NCI-H345 (cell line): ENCODE data around the gene NDUFB2.
"Not testable (repeated sequence)": the region's sequence is repeated elsewhere in the genome, so short reads cannot be mapped to it uniquely, and the experiment has no call there.

Source experiments
- DNase-seq: peaks from one replicate; lab custom pipeline; 2025; lab: John Stamatoyannopoulos, UW

NDUFB2 gene

GRCh38 chr7:140734729-140735128 is 38.2 kb downstream of the NDUFB2 start:
- no peak for DNase-seq

DNA sequence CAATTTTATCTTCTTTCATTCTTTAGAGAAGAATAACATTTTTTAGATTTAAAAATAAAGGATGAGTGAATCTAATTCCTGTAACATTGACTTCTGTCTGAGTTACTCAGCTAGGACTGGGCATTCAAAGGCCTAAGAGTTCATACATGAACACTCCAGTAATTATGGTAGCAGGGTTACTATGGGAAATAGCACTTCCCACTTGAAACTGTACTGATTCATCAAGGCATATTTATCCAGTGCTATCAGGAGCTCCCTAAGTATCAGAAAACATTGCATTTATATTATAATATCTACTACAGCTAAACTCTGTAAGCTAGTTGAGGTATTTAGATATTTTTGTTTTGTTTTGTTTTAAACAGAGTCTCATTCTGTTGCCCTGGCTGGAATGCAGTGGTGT is 41.8 kb downstream of the NDUFB2 start:
- no peak for DNase-seq

DNA sequence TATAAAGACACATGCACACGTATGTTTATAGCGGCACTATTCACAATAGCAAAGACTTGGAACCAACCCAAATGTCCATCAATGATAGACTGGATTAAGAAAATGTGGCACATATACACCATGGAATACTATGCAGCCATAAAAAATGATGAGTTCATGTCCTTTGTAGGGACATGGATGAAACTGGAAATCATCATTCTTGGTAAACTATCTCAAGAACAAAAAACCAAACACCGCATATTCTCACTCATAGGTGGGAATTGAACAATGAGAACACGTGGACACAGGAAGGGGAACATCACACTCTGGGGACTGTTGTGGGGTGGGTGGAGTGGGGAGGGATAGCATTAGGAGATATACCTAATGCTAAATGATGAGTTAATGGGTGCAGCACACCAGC is 46.7 kb downstream of the NDUFB2 start:
- DNase-seq = not testable (repeated sequence)

DNA sequence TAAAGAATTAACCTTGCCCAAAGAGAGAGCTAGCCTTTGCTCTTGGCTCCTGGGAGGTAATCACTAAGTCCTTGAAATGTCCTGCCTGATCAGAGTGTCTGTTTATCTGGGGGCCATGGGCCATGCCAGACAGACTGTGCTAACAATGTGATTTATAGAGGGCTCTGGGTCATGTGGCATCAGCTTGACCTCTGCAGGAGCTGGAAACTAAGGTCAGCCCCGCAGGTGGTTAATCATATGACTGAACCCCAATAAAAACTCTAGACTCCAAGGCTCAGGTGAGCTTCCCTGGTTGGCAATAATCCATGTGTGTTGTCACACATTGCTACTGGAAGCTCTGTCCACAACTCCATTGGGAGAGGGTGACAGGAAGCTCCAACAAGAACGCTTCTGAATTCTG is 47.5 kb downstream of the NDUFB2 start:
- no peak for DNase-seq

DNA sequence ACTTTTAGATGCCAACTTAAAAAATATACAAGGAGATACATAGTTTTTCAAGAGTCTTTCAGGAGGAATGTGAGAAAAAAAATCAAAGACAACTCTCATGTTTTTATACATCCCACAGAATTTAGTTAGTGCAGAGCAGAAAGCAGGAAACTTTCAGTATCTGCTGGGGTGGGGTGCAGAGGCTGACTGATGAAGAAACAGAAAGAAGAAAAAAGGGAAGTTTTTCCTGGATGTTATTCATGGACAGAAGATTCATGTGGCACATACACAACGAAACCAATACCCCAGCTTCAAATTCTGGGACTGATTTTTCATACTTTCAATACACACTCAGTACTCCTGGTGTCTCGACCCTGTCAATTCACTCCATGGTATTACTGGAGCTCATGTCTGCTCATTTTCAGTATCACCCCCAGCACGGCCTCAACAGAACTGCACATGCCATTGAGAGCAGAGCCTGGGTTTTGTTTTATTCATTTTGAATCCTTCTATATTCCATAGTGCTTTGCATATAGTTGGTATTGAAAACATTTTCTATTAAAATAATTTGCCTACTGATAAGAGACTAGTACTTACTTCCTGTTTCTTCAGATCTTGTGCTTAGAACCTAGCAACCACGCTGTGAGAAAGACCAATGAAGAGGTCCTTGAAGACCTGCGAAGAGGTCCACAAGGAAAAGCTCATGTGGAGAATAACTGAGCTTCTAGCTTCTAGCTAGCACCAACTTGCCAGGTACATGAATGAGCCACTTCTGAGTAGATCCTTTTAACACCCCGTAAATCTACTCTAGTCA is 49.0 kb downstream of the NDUFB2 start:
- DNase-seq = no peak

- no peak for DNase-seq
Observed at GRCh38 chr7:140746751-140747150, 50.2 kb downstream of the NDUFB2 start.

- no peak for DNase-seq
Observed at GRCh38 chr7:140752533-140752932, 56.0 kb downstream of the NDUFB2 start.

GRCh38 chr7:140754506-140754905 is 58.0 kb downstream of the NDUFB2 start:
- no peak for DNase-seq
